ENCODE results near the gene QARS1. TPM values are rescaled to one million over a fixed set of nuclear protein-coding genes. Genes with fewer than 3 reads are reported as not detected.
A peak's percentile ranks its signal among the peaks of the same experiment; 100 is the strongest.

QARS1 gene
- polyA plus RNA-seq, 1 donor (not counting 4 experiments of a cell fraction or from before 2014, with no cell fraction given) = 131 TPM

- Histone ChIP-seq H3K4me3 (ENCODE audit: control insufficient read depth in 2 of 3, extremely low read depth in 1 of 3, insufficient read depth in 2 of 3, low read depth in 1 of 3, low read length in 3 of 3) (peak within 1 kb of the TSS; percentile 64 to 93 (median 82)), H3K36me3 (ENCODE audit: control insufficient read depth in 2 of 2, extremely low read depth in 1 of 2, insufficient read depth in 2 of 2, low read length in 2 of 2) (peaks cover 50 to 56% of the 10 kb centered on the region in 2 experiments), H4K20me1 (ENCODE audit: control insufficient read depth, extremely low read depth, insufficient read depth, low read length) (no peaks in the 10 kb centered on the region), H3K27me3 (ENCODE audit: control insufficient read depth, extremely low read depth, insufficient read depth, low read length) (no peaks in the 10 kb centered on the region), H3K9ac (ENCODE audit: control insufficient read depth, extremely low read depth, insufficient read depth, low read length) (peak within 1 kb of the TSS; percentile 91), H3K27ac (ENCODE audit: control insufficient read depth, insufficient read depth, low read length) (peak within 1 kb of the TSS; percentile 71), H3K4me2 (ENCODE audit: control insufficient read depth, extremely low read depth, insufficient read depth, low read depth, low read length) (peak within 1 kb of the TSS; percentile 100), H3K9me1 (ENCODE audit: control insufficient read depth, extremely low read depth, insufficient read depth, low read length) (peaks cover 2% of the 10 kb centered on the region), H3K4me1 (ENCODE audit: control insufficient read depth, extremely low read depth, insufficient read depth, low read length) (peaks cover 13% of the 10 kb centered on the region), H2AFZ (ENCODE audit: control insufficient read depth, low read length) (peak within 1 kb of the TSS; percentile 73), H3K79me2 (ENCODE audit: control insufficient read depth, insufficient read depth, low read length) (peaks cover 15% of the 10 kb centered on the region), H3K9me3 (ENCODE audit: control insufficient read depth, low read depth, low read length) (no peaks in the 10 kb centered on the region)
- FAIRE-seq (peak; percentile 32), DNase-seq (ENCODE audit: low read depth, low spot score) (no peak)
- dilution Hi-C loops (cut with MboI; ENCODE audit: extremely low pct_ligation_motif_present, low sequenced_read_pairs) = no loop called here
- TF ChIP-seq EZH2 (IDR thresholded peaks at IDR 0.05; ENCODE audit: low read length) = no peak
- no peak for TF ChIP-seq CTCF (optimal IDR thresholded peaks at IDR 0.05 in 1 of 3, IDR thresholded peaks at IDR 0.05 in 1 of 3, conservative IDR thresholded peaks at IDR 0.05 in 1 of 3; ENCODE audit: extremely low read depth in 1 of 3, insufficient read depth in 2 of 3, low read length in 3 of 3)
These were observed 16.0 kb upstream of the QARS1 start, which contains the start of gene USP19 for GRCh38 chr3:49120438-49121131. Gene USP19, minus strand, starts transcription at chr3:49120823. Its CDS starts 1,678 bp downstream, at chr3:49119145.

- dilution Hi-C loops (cut with MboI; ENCODE audit: extremely low pct_ligation_motif_present, low sequenced_read_pairs) = no loop called here
- peaks cover 13% of the 10 kb centered on the region for H3K4me1 ChIP-seq (ENCODE audit: control insufficient read depth, extremely low read depth, insufficient read depth, low read length)
- H3K79me2 ChIP-seq (ENCODE audit: control insufficient read depth, insufficient read depth, low read length) = peaks cover 15% of the 10 kb centered on the region
- H3K9ac ChIP-seq (ENCODE audit: control insufficient read depth, extremely low read depth, insufficient read depth, low read length) = peak overlapping the region; percentile 91
- peaks cover 55 to 61% of the 10 kb centered on the region in 2 experiments for H3K36me3 ChIP-seq (ENCODE audit: control insufficient read depth in 2 of 2, extremely low read depth in 1 of 2, insufficient read depth in 2 of 2, low read length in 2 of 2)
- H3K27me3 ChIP-seq (ENCODE audit: control insufficient read depth, extremely low read depth, insufficient read depth, low read length) = no peaks in the 10 kb centered on the region
- H3K4me3 ChIP-seq (ENCODE audit: control insufficient read depth in 2 of 3, extremely low read depth in 1 of 3, insufficient read depth in 2 of 3, low read depth in 1 of 3, low read length in 3 of 3) = peak overlapping the region; percentile 64 to 93 (median 82)
- peaks cover 2% of the 10 kb centered on the region for H3K9me1 ChIP-seq (ENCODE audit: control insufficient read depth, extremely low read depth, insufficient read depth, low read length)
- H4K20me1 ChIP-seq (ENCODE audit: control insufficient read depth, extremely low read depth, insufficient read depth, low read length) = no peaks in the 10 kb centered on the region
- no peak overlapping the region for H2AFZ ChIP-seq (ENCODE audit: control insufficient read depth, low read length)
- no peak for TF ChIP-seq CTCF (optimal IDR thresholded peaks at IDR 0.05 in 1 of 3, IDR thresholded peaks at IDR 0.05 in 1 of 3, conservative IDR thresholded peaks at IDR 0.05 in 1 of 3; ENCODE audit: extremely low read depth in 1 of 3, insufficient read depth in 2 of 3, low read length in 3 of 3)
- no peak for TF ChIP-seq EZH2 (IDR thresholded peaks at IDR 0.05; ENCODE audit: low read length)
- H3K4me2 ChIP-seq (ENCODE audit: control insufficient read depth, extremely low read depth, insufficient read depth, low read depth, low read length) = peak overlapping the region; percentile 100
- DNase-seq (ENCODE audit: low read depth, low spot score) (no peak), FAIRE-seq (peak; percentile 51)
- no peaks in the 10 kb centered on the region for H3K9me3 ChIP-seq (ENCODE audit: control insufficient read depth, low read depth, low read length)
- H3K27ac ChIP-seq (ENCODE audit: control insufficient read depth, insufficient read depth, low read length) = peak overlapping the region; percentile 71
These were observed 15.5 kb upstream of the QARS1 start for GRCh38 chr3:49120096-49120437.
